Type B pancreatic cell (in vitro differentiated cells): ENCODE results near the gene RNF144B. TPM values are rescaled to one million over a fixed set of nuclear protein-coding genes. Genes with fewer than 3 reads are reported as not detected.
A peak's percentile ranks its signal among the peaks of the same experiment; 100 is the strongest.

ENCODE experiments used
- DNase-seq: peaks from one replicate; pipeline ENCODE4 v3.0.0; 2021; ENCODE audit warnings: mixed read lengths; ENCODE audit not compliant: unreplicated experiment; ENCODE audit errors: extremely low spot score
- H3K27ac Mint-ChIP-seq: 2 replicates; pipeline ENCODE4 v1.8.0; 2021; ENCODE audit warnings: mild to moderate bottlenecking, mixed read lengths
- H3K27me3 Mint-ChIP-seq: 2 replicates; pipeline ENCODE4 v1.8.0; 2021; ENCODE audit warnings: mixed read lengths
- H3K36me3 Mint-ChIP-seq: 2 replicates; pipeline ENCODE4 v1.8.0; 2021; ENCODE audit warnings: mixed read lengths
- H3K4me1 Mint-ChIP-seq: one replicate; pipeline ENCODE4 v1.8.0; 2021; ENCODE audit warnings: mixed read lengths; ENCODE audit not compliant: unreplicated experiment
- H3K4me3 Mint-ChIP-seq: 2 replicates; pipeline ENCODE4 v1.8.0; 2021; ENCODE audit warnings: mild to moderate bottlenecking, mixed read lengths
- H3K9me3 Mint-ChIP-seq: 2 replicates; pipeline ENCODE4 v1.8.0; 2021; ENCODE audit warnings: mixed read lengths
- CTCF ChIP-seq: fragments of 200-600 bp; sonication (generic); conservative IDR thresholded peaks from 2 replicates; pipeline ENCODE4 v1.5.0; 2021; ENCODE audit warnings: antibody characterized with exemption, mild to moderate bottlenecking
- total RNA-seq: library from RNA; stranded (reverse); gene quantifications from 2 replicates; pipeline ENCODE4 v1.2.1, GENCODE V29; 2021; ENCODE audit warnings: low replicate concordance

The RNF144B gene
- total RNA-seq, 1 donor from 2014 or later: 10.8 TPM

GRCh38 chr6:18489335-18489734 lies 102.2 kb downstream of the RNF144B start:
- Mint-ChIP-seq H3K4me1 (peaks cover 20% of the 10 kb centered on the region), H3K36me3 (no peaks in the 10 kb centered on the region), H3K27me3 (no peaks in the 10 kb centered on the region)

GRCh38 chr6:18491308-18492045 lies 104.3 kb downstream of the RNF144B start:
- H3K27me3 Mint-ChIP-seq: no peaks in the 10 kb centered on the region
- no peak for DNase-seq
- no peaks in the 10 kb centered on the region for H3K36me3 Mint-ChIP-seq
- TF ChIP-seq CTCF: no peak
- H3K4me3 Mint-ChIP-seq: no peak overlapping the region
- peak overlapping the region; percentile 80 for H3K27ac Mint-ChIP-seq
- H3K4me1 Mint-ChIP-seq: peaks cover 21% of the 10 kb centered on the region
- peaks cover 4% of the 10 kb centered on the region for H3K9me3 Mint-ChIP-seq

More at GRCh38 chr6:18489335-18489734, 102.2 kb downstream of the RNF144B start:
- no peaks in the 10 kb centered on the region for H3K9me3 Mint-ChIP-seq
- DNase-seq: no peak
- no peak for TF ChIP-seq CTCF
- H3K27ac Mint-ChIP-seq: no peak overlapping the region
- H3K4me3 Mint-ChIP-seq: no peak overlapping the region

- no peaks in the 10 kb centered on the region for H3K36me3 Mint-ChIP-seq
Measured at GRCh38 chr6:18492972-18493371, 105.8 kb downstream of the RNF144B start.

GRCh38 chr6:18493382-18493891 lies 106.3 kb downstream of the RNF144B start:
- peaks cover 21% of the 10 kb centered on the region for H3K4me1 Mint-ChIP-seq
- peak overlapping the region; percentile 9 for H3K4me3 Mint-ChIP-seq
- H3K36me3 Mint-ChIP-seq: no peaks in the 10 kb centered on the region
- peak overlapping the region; percentile 80 for H3K27ac Mint-ChIP-seq
- H3K9me3 Mint-ChIP-seq: peaks cover 4% of the 10 kb centered on the region
- no peak for DNase-seq
- no peaks in the 10 kb centered on the region for H3K27me3 Mint-ChIP-seq
- no peak for TF ChIP-seq CTCF

More at GRCh38 chr6:18492972-18493371, 105.8 kb downstream of the RNF144B start:
- DNase-seq: no peak
- Mint-ChIP-seq H3K27me3 (no peaks in the 10 kb centered on the region), H3K4me1 (peaks cover 21% of the 10 kb centered on the region), H3K27ac (peak overlapping the region; percentile 80), H3K9me3 (peaks cover 4% of the 10 kb centered on the region), H3K4me3 (no peak overlapping the region)
- TF ChIP-seq CTCF: no peak

- no peak for TF ChIP-seq CTCF
- Mint-ChIP-seq H3K4me3 (no peak overlapping the region), H3K4me1 (peaks cover 21% of the 10 kb centered on the region), H3K27me3 (no peaks in the 10 kb centered on the region), H3K9me3 (peaks cover 4% of the 10 kb centered on the region), H3K27ac (peak overlapping the region; percentile 80), H3K36me3 (no peaks in the 10 kb centered on the region)
- DNase-seq: no peak
Measured at GRCh38 chr6:18493925-18494324, 106.8 kb downstream of the RNF144B start.
